Astrocyte (in vitro differentiated cells and primary cell): ENCODE data around the gene GSTP1.

Source experiments
- EZH2 ChIP-seq: IDR thresholded peaks from 2 replicates; pipeline ENCODE4 v1.6.1; 2012; ENCODE audit warnings: mild to moderate bottlenecking, low read length, inconsistent platforms; ENCODE audit not compliant: insufficient read depth
- TF ChIP-seq, protein P1 (sequence below): IDR thresholded peaks from 2 replicates; pipeline ENCODE4 v1.5.1; 2011; ENCODE audit warnings: low read depth, mild to moderate bottlenecking, inconsistent platforms, low read length, moderate library complexity; ENCODE audit not compliant: insufficient read depth

DNA sequence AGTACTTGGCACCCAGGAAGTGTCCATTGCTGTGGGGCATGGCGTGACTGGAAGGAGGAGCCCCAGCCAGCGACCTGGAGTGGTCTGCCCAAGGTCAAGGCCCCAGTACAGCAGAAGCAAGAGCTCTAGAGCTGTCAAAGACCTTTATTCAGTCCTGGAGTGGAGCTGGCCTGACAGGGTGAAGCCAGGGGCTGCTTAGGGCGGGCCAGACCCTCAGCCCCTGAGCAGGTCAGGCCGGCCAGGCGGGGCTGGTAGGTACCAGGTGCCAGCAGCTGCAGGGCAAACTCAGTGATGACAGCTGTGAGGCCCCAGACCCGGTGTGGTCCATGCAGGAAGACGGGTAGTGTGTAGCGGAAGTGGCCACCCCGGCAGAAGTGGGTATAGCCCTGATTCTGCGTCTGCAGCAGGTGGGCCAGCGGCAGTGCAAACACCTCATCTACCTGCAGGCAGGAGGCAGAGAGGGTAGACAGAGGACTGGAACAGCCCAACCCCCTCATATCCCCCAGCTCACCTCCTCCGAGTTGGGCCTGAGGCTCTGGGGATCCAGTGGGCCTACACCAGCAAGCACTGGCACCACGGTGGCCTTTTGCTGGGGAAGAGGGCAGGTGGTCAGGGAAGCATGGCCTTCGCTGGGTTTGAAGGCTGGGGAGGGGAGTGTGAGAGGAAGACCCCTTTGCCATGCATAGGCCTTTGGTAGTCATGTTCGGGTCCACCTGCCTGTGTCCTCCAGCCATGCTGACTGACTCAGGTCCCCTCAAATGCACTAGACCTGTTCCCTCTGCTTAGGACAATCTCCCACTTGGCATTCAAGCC, 44.4 kb downstream of the GSTP1 start:
- TF ChIP-seq, protein P1, sequence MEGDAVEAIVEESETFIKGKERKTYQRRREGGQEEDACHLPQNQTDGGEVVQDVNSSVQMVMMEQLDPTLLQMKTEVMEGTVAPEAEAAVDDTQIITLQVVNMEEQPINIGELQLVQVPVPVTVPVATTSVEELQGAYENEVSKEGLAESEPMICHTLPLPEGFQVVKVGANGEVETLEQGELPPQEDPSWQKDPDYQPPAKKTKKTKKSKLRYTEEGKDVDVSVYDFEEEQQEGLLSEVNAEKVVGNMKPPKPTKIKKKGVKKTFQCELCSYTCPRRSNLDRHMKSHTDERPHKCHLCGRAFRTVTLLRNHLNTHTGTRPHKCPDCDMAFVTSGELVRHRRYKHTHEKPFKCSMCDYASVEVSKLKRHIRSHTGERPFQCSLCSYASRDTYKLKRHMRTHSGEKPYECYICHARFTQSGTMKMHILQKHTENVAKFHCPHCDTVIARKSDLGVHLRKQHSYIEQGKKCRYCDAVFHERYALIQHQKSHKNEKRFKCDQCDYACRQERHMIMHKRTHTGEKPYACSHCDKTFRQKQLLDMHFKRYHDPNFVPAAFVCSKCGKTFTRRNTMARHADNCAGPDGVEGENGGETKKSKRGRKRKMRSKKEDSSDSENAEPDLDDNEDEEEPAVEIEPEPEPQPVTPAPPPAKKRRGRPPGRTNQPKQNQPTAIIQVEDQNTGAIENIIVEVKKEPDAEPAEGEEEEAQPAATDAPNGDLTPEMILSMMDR = no peak
- no peak for TF ChIP-seq EZH2
